Activated CD4-positive, alpha-beta T cell treated with anti-CD3 and anti-CD28 coated beads, Interleukin-2, amount 50 U/mL, for 4 hours (primary cell): ENCODE data around the gene MESP1.

Experiments
- DNase-seq, 2 experiments: peaks; one replicate each; pipeline ENCODE4 v3.0.0-alpha.2; 2020

MESP1 gene

DNA sequence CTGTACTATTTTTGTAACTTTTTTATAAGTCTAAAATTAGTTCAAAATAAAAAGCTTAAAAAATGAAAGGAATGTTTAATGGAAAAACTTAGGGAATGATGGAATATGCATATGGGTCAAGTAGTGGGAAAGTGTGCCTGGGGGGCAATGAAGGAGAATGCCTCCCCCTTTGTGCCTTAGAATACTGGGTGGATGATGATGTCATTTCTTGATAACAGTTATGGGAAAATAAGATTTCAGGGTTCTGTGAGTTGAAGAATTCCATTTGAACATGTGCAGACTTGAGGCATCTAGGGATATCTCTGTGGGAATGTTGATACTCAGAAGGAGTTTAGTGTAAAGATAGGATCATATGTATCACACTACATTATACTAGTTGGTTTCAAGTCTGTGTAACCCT lies 46.6 kb downstream of the MESP1 start:
- no peak for DNase-seq
